Heart right ventricle (tissue), 16 donors: ENCODE results near the gene ZNF438. TPM values are rescaled to one million over a fixed set of nuclear protein-coding genes. Genes with fewer than 3 reads are reported as not detected.
A peak's percentile ranks its signal among the peaks of the same experiment; 100 is the strongest.

Experiments
- ATAC-seq, 8 donors: fragments of 200-7000 bp; cut with Tn5 transposase; one replicate each; pipeline ENCODE4 v1.9.1; 2020; ENCODE audit warnings: mild to moderate bottlenecking in 8 of 8, moderate library complexity in 8 of 8, moderate number of reproducible peaks in 1 of 8
- DNase-seq, 2 donors: peaks; one replicate each; pipeline ENCODE4 v3.0.0-alpha.2; 2020
- H3K27ac ChIP-seq, 10 donors: fragments of 200-600 bp; sonication (generic) in 2 of 10; one replicate each; pipeline versions ENCODE4 v1.5.0 to v1.8.0; 2020 to 2022; ENCODE audit warnings: mild to moderate bottlenecking in 3 of 10
- H3K27me3 ChIP-seq, 7 donors: fragments of 200-600 bp; one replicate each; pipeline ENCODE4 v1.8.0; 2021 to 2022; ENCODE audit warnings: mild to moderate bottlenecking in 2 of 7
- H3K36me3 ChIP-seq, 9 donors: fragments of 200-600 bp; sonication (generic) in 1 of 9; one replicate each; pipeline versions ENCODE4 v1.5.0 to v1.8.0; 2020 to 2022; ENCODE audit warnings: mild to moderate bottlenecking in 2 of 9
- H3K4me1 ChIP-seq, 9 donors: fragments of 200-600 bp; sonication (generic) in 1 of 9; one replicate each; pipeline versions ENCODE4 v1.5.0 to v1.8.0; 2020 to 2022; ENCODE audit warnings: mild to moderate bottlenecking in 4 of 9
- H3K4me3 ChIP-seq, 10 donors: fragments of 200-600 bp; sonication (generic) in 2 of 10; one replicate each; pipeline versions ENCODE4 v1.5.0 to v1.8.0; 2020 to 2022; ENCODE audit warnings: mild to moderate bottlenecking in 7 of 10, moderate library complexity in 2 of 10
- H3K9me3 ChIP-seq, 11 donors: fragments of 200-600 bp in 10 of 11; sonication (generic) in 2 of 11; one replicate each; pipeline versions ENCODE4 v1.5.0 to v1.8.0; 2013 to 2022; ENCODE audit warnings: mild to moderate bottlenecking in 2 of 11, control low read depth in 1 of 11, moderate library complexity in 1 of 11
- whole genome bisulfite sequencing, 2 donors: extraction: QIAGEN DNeasy Blood & Tissue Kit; methylation state at CpG; one replicate each; pipeline ENCODE4 v1.1.7; 2013; ENCODE audit warnings: inconsistent platforms in 1 of 2; 5-methylcytosine and 5-hydroxymethylcytosine counted together
- intact Hi-C, 10 donors: fragments of 100-400 bp; cut with DNase I; formaldehyde crosslinking; loops; one replicate each; pipeline versions ENCODE4 v1.11.1 to v1.14.2; 2022
- polyA plus RNA-seq, 2 donors: library from polyadenylated mRNA; stranded (reverse); fragments of 200-250 nt; gene quantifications; one replicate each; pipeline ENCODE4 v1.2.3, GENCODE V29; 2013
- total RNA-seq, 10 donors: library from RNA; stranded (reverse); fragmentation: NEBNext Ultra II Directional in 3 of 10; extraction: Animal tissue kit (Norgen Biotek cat#: 25700) in 3 of 10; gene quantifications; one replicate each; pipeline versions ENCODE4 v1.2.1 to v1.2.4, GENCODE V29; 2021 to 2023
- TF ChIP-seq, protein P1 (sequence below), 9 donors: fragments of 200-600 bp; sonication (generic) in 2 of 9; IDR thresholded peaks; one replicate each; pipeline versions ENCODE4 v1.5.0 to v1.8.0; 2021 to 2022; ENCODE audit warnings: antibody characterized with exemption in 9 of 9, mild to moderate bottlenecking in 5 of 9, moderate library complexity in 1 of 9
- donor health status: Arrhythmogenic right ventricular cardiomyopathy.
- donor health status: ischemic (EF 13 %, LVEDD 7.1; RV severe dilation, severe dysfunction).
- donor health status: healthy with polysubstance abuse.
- donor health status: DM: no; HTN: yes; CAD: no.
- donor health status: DM: no; HTN: no; CAD: no.
- donor health status: ischemic (EF 25% LVEDD 6.9; RV normal size, moderate dysfunction).
- donor health status: ischemic (EF 25% LVEDD 5.7; RV mildly dilated, moderate dysfunction).
- donor health status: healthy.
- donor health status: DM: yes; HTN: yes; CAD: no.
- donor health status: Ischemic cardiomyopathy.
- donor health status: ischemic (EF 35%, LVEDD 5.7; RV mildly dilated, moderate dysfunction).
- donor health status: nonischemic (EF 11% LVEDD 7.7; RV severe dilation, severe dysfunction).
- donor health status: DM: yes; HTN: yes; CAD: no.
- donor health status: PGD.
- donor health status: ischemic (EF 29% LVEDD 5.4; RV normal size, mild dysfunction).
- donor health status: nonischemic (EF 23%, LVEDD 6.1; RV moderate dilation, normal function).

The ZNF438 gene
- total and polyA plus RNA-seq, 12 donors = 7.8 to 21.1 (median 12.4) TPM

GRCh38 chr10:30996481-30997005, 35.1 kb downstream of the ZNF438 start:
- Histone ChIP-seq H3K36me3 (peaks cover 0 to 12% (median 0%) of the 10 kb centered on the region in 9 donors), H3K4me1 (peaks cover 0 to 62% (median 27%) of the 10 kb centered on the region in 9 donors), H3K27me3 (no peaks in the 10 kb centered on the region), H3K9me3 (peaks cover 0 to 15% (median 9%) of the 10 kb centered on the region in 11 donors), H3K4me3 (peak overlapping the region in 1 of 10 donors; percentile 34), H3K27ac (peak overlapping the region in 2 of 10 donors; percentile 19 to 87)
- TF ChIP-seq, protein P1, sequence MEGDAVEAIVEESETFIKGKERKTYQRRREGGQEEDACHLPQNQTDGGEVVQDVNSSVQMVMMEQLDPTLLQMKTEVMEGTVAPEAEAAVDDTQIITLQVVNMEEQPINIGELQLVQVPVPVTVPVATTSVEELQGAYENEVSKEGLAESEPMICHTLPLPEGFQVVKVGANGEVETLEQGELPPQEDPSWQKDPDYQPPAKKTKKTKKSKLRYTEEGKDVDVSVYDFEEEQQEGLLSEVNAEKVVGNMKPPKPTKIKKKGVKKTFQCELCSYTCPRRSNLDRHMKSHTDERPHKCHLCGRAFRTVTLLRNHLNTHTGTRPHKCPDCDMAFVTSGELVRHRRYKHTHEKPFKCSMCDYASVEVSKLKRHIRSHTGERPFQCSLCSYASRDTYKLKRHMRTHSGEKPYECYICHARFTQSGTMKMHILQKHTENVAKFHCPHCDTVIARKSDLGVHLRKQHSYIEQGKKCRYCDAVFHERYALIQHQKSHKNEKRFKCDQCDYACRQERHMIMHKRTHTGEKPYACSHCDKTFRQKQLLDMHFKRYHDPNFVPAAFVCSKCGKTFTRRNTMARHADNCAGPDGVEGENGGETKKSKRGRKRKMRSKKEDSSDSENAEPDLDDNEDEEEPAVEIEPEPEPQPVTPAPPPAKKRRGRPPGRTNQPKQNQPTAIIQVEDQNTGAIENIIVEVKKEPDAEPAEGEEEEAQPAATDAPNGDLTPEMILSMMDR (IDR thresholded peaks at IDR 0.05) = no peak
- ATAC-seq (no peak), DNase-seq (no peak)
- intact Hi-C loops = loop anchor here in 1 of 10 donors (5.0 kb wide), 1 partner anchor 36 kb away; the partner anchor contains the start of gene ZNF438

- Histone ChIP-seq H3K27ac (peak overlapping the region in 2 of 10 donors; percentile 1 to 87), H3K4me3 (peak overlapping the region in 1 of 10 donors; percentile 34), H3K36me3 (peaks cover 0 to 12% (median 0%) of the 10 kb centered on the region in 9 donors), H3K9me3 (peaks cover 0 to 15% (median 9%) of the 10 kb centered on the region in 11 donors), H3K27me3 (no peaks in the 10 kb centered on the region), H3K4me1 (peaks cover 0 to 59% (median 29%) of the 10 kb centered on the region in 9 donors)
- intact Hi-C loops = loop anchor here in 1 of 10 donors (5.0 kb wide), 1 partner anchor 37 kb away; the partner anchor contains the start of gene ZNF438
- ATAC-seq (no peak), DNase-seq (no peak)
- TF ChIP-seq, protein P1 (IDR thresholded peaks at IDR 0.05) = no peak
- 96% methylated on average over 3 of the region's 3 CpGs for WGBS, 2 donors
These were observed 36.4 kb downstream of the ZNF438 start for GRCh38 chr10:30995081-30995770.

DNA sequence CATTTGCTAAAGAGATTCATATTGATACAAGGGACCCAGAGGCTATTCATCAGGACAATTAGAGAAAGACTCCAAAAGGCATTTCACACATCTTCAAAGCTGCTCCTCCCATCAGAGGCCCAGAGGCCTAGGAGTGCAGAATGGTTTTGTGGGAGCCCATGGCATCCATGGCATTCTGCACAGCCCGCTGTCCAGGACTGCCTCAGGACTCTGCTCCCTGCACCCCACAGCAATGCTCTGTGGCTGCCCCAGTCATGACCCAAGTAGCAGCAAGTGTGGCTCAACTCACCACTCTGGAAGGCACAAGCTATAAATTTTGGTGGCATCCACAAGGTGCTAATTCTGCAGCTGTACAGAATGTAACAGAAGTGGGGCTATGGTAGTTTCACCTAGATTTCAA, 38.5 kb downstream of the ZNF438 start:
- TF ChIP-seq, protein P1 (IDR thresholded peaks at IDR 0.05) = no peak
- H3K36me3 ChIP-seq = peaks cover 0 to 12% (median 0%) of the 10 kb centered on the region in 9 donors
- H3K9me3 ChIP-seq = peaks cover 0 to 15% (median 9%) of the 10 kb centered on the region in 11 donors
- intact Hi-C loops = no loop called here
- peak overlapping the region in 6 of 10 donors; percentile 15 to 54 (median 31) for H3K27ac ChIP-seq
- H3K4me1 ChIP-seq = peaks cover 0 to 61% (median 35%) of the 10 kb centered on the region in 9 donors
- 100% methylated on average over 1 of the region's 1 CpG for WGBS, 2 donors
- no peaks in the 10 kb centered on the region for H3K27me3 ChIP-seq
- DNase-seq (no peak), ATAC-seq (no peak)
- H3K4me3 ChIP-seq = no peak overlapping the region

- TF ChIP-seq, protein P1 (IDR thresholded peaks at IDR 0.05) = no peak
- intact Hi-C loops = no loop called here
- Histone ChIP-seq H3K27ac (peak overlapping the region in 6 of 10 donors; percentile 15 to 54 (median 38)), H3K36me3 (peaks cover 0 to 12% (median 0%) of the 10 kb centered on the region in 9 donors), H3K9me3 (peaks cover 0 to 15% (median 9%) of the 10 kb centered on the region in 11 donors), H3K4me3 (no peak overlapping the region), H3K27me3 (no peaks in the 10 kb centered on the region), H3K4me1 (peaks cover 0 to 61% (median 38%) of the 10 kb centered on the region in 9 donors)
- DNase-seq = no peak
- WGBS, 2 donors = 53 to 65% methylated on average over 4 of the region's 4 CpGs
- ATAC-seq = peak in 3 of 8 donors; percentile 26 to 77 (median 50)
These were observed 39.0 kb downstream of the ZNF438 start for GRCh38 chr10:30992681-30993080.
